ENCODE results near the gene TAF10.

Gene TAF10

GRCh38 chr11:6625832-6626420 lies 13.9 kb upstream of the TAF10 start:
- Histone ChIP-seq H3K4me3 (replicated peaks; ENCODE audit: low read depth, low read length) (no peak overlapping the region), H3K36me3 (ENCODE audit: control insufficient read depth, insufficient read depth, low read length) (no peaks in the 10 kb centered on the region), H3K27me3 (replicated peaks; ENCODE audit: control insufficient read depth, insufficient read depth, low read length) (no peaks in the 10 kb centered on the region)
- TF ChIP-seq, protein P1, sequence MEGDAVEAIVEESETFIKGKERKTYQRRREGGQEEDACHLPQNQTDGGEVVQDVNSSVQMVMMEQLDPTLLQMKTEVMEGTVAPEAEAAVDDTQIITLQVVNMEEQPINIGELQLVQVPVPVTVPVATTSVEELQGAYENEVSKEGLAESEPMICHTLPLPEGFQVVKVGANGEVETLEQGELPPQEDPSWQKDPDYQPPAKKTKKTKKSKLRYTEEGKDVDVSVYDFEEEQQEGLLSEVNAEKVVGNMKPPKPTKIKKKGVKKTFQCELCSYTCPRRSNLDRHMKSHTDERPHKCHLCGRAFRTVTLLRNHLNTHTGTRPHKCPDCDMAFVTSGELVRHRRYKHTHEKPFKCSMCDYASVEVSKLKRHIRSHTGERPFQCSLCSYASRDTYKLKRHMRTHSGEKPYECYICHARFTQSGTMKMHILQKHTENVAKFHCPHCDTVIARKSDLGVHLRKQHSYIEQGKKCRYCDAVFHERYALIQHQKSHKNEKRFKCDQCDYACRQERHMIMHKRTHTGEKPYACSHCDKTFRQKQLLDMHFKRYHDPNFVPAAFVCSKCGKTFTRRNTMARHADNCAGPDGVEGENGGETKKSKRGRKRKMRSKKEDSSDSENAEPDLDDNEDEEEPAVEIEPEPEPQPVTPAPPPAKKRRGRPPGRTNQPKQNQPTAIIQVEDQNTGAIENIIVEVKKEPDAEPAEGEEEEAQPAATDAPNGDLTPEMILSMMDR (IDR thresholded peaks at IDR 0.05; ENCODE audit: insufficient read depth, low read length, poor library complexity, severe bottlenecking) = no peak
- DNase-seq (ENCODE audit: extremely low read depth, insufficient read length) = no peak

GRCh38 chr11:6625156-6625831 lies 13.3 kb upstream of the TAF10 start:
- TF ChIP-seq, protein P1 (IDR thresholded peaks at IDR 0.05; ENCODE audit: insufficient read depth, low read length, poor library complexity, severe bottlenecking) = no peak
- Histone ChIP-seq H3K27me3 (replicated peaks; ENCODE audit: control insufficient read depth, insufficient read depth, low read length) (no peaks in the 10 kb centered on the region), H3K36me3 (ENCODE audit: control insufficient read depth, insufficient read depth, low read length) (no peaks in the 10 kb centered on the region), H3K4me3 (replicated peaks; ENCODE audit: low read depth, low read length) (no peak overlapping the region)
- no peak for DNase-seq (ENCODE audit: extremely low read depth, insufficient read length)

DNA sequence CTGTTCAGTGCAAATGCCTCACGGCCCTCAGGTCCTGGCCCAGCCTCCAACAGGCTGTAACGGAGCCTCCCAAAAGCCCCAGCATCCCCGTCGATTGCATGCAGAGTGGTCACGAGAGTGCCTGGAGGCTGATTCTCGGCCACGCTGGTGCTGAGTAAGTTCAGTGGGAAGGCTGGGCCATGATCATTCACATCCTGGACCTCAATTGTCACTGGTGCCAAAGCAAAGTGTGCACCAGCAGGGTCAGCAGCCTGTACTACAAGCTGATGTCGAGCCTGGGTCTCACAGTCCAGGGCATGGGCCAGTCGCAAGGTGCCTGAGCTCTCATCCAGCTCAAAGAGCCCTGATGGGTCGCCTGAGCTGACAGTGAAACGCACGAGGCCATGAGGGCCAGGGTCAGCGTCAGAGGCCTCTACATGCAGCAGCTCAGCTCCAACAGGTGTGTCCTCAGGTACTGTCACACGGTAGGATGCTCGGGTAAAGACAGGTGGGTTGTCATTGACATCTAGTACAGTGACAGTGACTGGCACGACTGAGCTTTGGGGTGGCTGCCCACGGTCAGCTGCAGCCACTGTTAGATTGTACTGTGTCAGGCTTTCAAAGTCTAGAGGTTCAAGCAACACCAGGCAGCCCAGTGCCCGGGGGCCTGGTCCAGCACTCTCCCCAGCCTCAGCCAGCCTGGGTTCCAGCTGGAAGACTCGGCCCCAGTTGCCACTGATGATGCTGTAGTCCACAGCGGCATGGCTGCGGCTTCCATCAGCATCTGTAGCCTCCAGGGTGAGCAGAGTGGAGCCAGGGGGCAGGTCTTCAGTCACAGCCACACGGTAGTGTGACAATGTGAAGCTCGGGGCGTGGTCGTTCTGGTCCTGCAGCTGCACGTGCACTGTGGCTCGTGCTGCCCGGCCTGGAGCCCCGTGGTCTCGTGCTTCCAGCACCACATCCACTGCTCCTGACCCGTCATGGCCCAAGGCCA lies 11.7 kb upstream of the TAF10 start:
- Histone ChIP-seq H3K27me3 (replicated peaks; ENCODE audit: control insufficient read depth, insufficient read depth, low read length) (no peaks in the 10 kb centered on the region), H3K4me3 (replicated peaks; ENCODE audit: low read depth, low read length) (no peak overlapping the region), H3K36me3 (ENCODE audit: control insufficient read depth, insufficient read depth, low read length) (no peaks in the 10 kb centered on the region)
- TF ChIP-seq, protein P1 (IDR thresholded peaks at IDR 0.05; ENCODE audit: insufficient read depth, low read length, poor library complexity, severe bottlenecking) = no peak
- no peak for DNase-seq (ENCODE audit: extremely low read depth, insufficient read length)

GRCh38 chr11:6622261-6623171 lies 10.5 kb upstream of the TAF10 start:
- no peak for DNase-seq (ENCODE audit: extremely low read depth, insufficient read length)
- H3K27me3 ChIP-seq (replicated peaks; ENCODE audit: control insufficient read depth, insufficient read depth, low read length) = no peaks in the 10 kb centered on the region
- H3K36me3 ChIP-seq (ENCODE audit: control insufficient read depth, insufficient read depth, low read length) = no peaks in the 10 kb centered on the region
- no peak overlapping the region for H3K4me3 ChIP-seq (replicated peaks; ENCODE audit: low read depth, low read length)
- TF ChIP-seq, protein P1 (IDR thresholded peaks at IDR 0.05; ENCODE audit: insufficient read depth, low read length, poor library complexity, severe bottlenecking) = no peak

DNA sequence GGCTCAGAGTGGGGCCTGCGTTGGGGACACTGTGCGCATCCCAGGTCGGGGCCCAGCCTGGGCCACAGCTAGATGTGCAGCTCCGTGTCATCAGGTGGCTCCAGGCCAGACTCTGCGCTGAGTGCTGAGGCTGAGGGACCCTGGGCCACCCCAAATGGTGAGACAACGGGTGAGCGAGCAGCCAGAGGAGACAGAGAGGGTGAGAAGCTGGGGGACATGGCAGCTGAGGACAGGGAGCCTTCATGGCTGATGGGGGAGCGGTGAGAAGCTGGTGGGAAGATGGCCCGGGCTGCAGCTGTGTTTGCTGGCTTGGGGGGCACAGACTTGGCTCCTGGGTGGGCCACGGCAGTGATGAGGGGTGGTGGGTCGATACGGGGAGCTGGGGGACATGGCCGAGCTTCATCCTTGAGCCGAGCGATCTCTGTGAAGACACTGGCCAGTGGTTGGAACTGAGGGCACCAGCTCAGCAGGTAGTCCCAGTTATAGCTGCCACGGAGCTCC lies 9.7 kb upstream of the TAF10 start:
- H3K27me3 ChIP-seq (replicated peaks; ENCODE audit: control insufficient read depth, insufficient read depth, low read length) = no peaks in the 10 kb centered on the region
- TF ChIP-seq, protein P1 (IDR thresholded peaks at IDR 0.05; ENCODE audit: insufficient read depth, low read length, poor library complexity, severe bottlenecking) = no peak
- H3K4me3 ChIP-seq (replicated peaks; ENCODE audit: low read depth, low read length) = no peak overlapping the region
- no peaks in the 10 kb centered on the region; the same call in 1 of the 2 replicates for H3K36me3 ChIP-seq (ENCODE audit: control insufficient read depth, insufficient read depth, low read length)
- DNase-seq (ENCODE audit: extremely low read depth, insufficient read length) = no peak
